Measurements from ENCODE around the gene GCNT2. TPM values are rescaled to one million over a fixed set of nuclear protein-coding genes. Genes with fewer than 3 reads are reported as not detected.

GCNT2 gene
- 17.2 TPM for total RNA-seq

- Histone ChIP-seq H3K4me3 (no peak within 1 kb of the TSS), H3K36me3 (no peaks in the 10 kb centered on the region), H3K9me3 (no peaks in the 10 kb centered on the region), H3K4me1 (no peaks in the 10 kb centered on the region), H3K27ac (no peak within 1 kb of the TSS), H3K27me3 (no peaks in the 10 kb centered on the region)
- TF ChIP-seq POLR2A (IDR thresholded peaks at IDR 0.05): no peak
- no peak for TF ChIP-seq POLR2AphosphoS5 (IDR thresholded peaks at IDR 0.05; ENCODE audit: insufficient read depth in 1 of 2, low read depth in 1 of 2)
- TF ChIP-seq CTCF (IDR thresholded peaks at IDR 0.05): no peak
- intact Hi-C loops (cut with DNase I): no loop called here
- no peak for DNase-seq (ENCODE audit: extremely low spot score in 2 of 2)
These were observed at the start of gene GCNT2 for GRCh38 chr6:10521104-10521808. Gene GCNT2 (plus strand): TSS chr6:10521351. CDS start chr6:10528912, 7,561 bp downstream.

GRCh38 chr6:10472634-10473033 is 48.5 kb upstream of the GCNT2 start:
- Histone ChIP-seq H3K36me3 (no peaks in the 10 kb centered on the region), H3K27me3 (no peaks in the 10 kb centered on the region), H3K4me3 (no peak overlapping the region), H3K9me3 (no peaks in the 10 kb centered on the region), H3K27ac (no peak overlapping the region), H3K4me1 (no peaks in the 10 kb centered on the region)
- intact Hi-C loops (cut with DNase I): no loop called here
- TF ChIP-seq CTCF (IDR thresholded peaks at IDR 0.05) (no peak), POLR2A (IDR thresholded peaks at IDR 0.05) (no peak), POLR2AphosphoS5 (IDR thresholded peaks at IDR 0.05; ENCODE audit: insufficient read depth in 1 of 2, low read depth in 1 of 2) (no peak)
- no peak for DNase-seq (ENCODE audit: extremely low spot score in 2 of 2)

GRCh38 chr6:10478187-10479040 is 42.7 kb upstream of the GCNT2 start:
- Histone ChIP-seq H3K4me3 (no peak overlapping the region), H3K27ac (no peak overlapping the region), H3K4me1 (no peaks in the 10 kb centered on the region), H3K27me3 (no peaks in the 10 kb centered on the region), H3K9me3 (no peaks in the 10 kb centered on the region), H3K36me3 (no peaks in the 10 kb centered on the region)
- no peak for TF ChIP-seq POLR2AphosphoS5 (IDR thresholded peaks at IDR 0.05; ENCODE audit: insufficient read depth in 1 of 2, low read depth in 1 of 2)
- TF ChIP-seq CTCF (IDR thresholded peaks at IDR 0.05): no peak
- no peak for TF ChIP-seq POLR2A (IDR thresholded peaks at IDR 0.05)
- no peak for DNase-seq (ENCODE audit: extremely low spot score in 2 of 2)
- intact Hi-C loops (cut with DNase I): no loop called here

- H3K36me3 ChIP-seq: no peaks in the 10 kb centered on the region
- no peaks in the 10 kb centered on the region for H3K9me3 ChIP-seq
- no peak overlapping the region for H3K27ac ChIP-seq
- H3K4me3 ChIP-seq: no peak overlapping the region
- no peak for TF ChIP-seq POLR2A (IDR thresholded peaks at IDR 0.05)
- no peak for TF ChIP-seq POLR2AphosphoS5 (IDR thresholded peaks at IDR 0.05; ENCODE audit: insufficient read depth in 1 of 2, low read depth in 1 of 2)
- no peak for TF ChIP-seq CTCF (IDR thresholded peaks at IDR 0.05)
- H3K27me3 ChIP-seq: no peaks in the 10 kb centered on the region
- DNase-seq (ENCODE audit: extremely low spot score in 2 of 2): no peak
- intact Hi-C loops (cut with DNase I): no loop called here
- no peaks in the 10 kb centered on the region for H3K4me1 ChIP-seq
These were observed 41.0 kb upstream of the GCNT2 start for GRCh38 chr6:10479939-10480700.
